GM23248 (cell line): ENCODE data around the gene HDAC4.

Experiments used
- EZH2 ChIP-seq: fragments of 200-600 bp; sonication (generic); IDR thresholded peaks from 2 replicates; pipeline ENCODE4 v1.6.1; 2018; ENCODE audit warnings: antibody characterized with exemption, mild to moderate bottlenecking; ENCODE audit not compliant: insufficient read depth, poor library complexity, severe bottlenecking
- EZH2phosphoT487 ChIP-seq: fragments of 200-600 bp; sonication (generic); IDR thresholded peaks from 2 replicates; pipeline ENCODE4 v1.6.1; 2018; ENCODE audit warnings: antibody characterized with exemption, moderate library complexity, mild to moderate bottlenecking, low read depth; ENCODE audit not compliant: insufficient read depth

DNA sequence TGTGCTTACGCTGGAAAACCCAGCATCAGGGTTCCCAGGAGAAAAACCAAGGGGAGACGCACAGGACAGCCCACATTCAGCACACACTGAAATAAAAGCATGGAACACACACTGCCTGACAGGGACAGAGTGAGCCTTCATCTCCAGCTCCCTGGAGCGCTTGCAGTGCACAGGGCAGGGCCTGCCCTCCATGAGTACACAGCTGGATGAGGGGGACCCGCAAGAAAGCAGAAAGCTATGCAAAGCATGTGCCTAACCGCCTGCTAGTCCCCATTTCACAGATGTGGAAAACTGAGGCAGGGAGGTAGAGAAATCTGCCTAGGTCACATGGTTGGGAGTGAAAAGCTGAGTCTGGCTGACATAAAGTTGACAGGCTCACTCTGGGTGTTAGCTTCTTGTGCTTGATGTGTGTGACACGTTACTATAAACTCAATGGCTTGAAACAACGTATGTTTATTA lies 187.1 kb downstream of the HDAC4 start:
- TF ChIP-seq EZH2phosphoT487 (no peak), EZH2 (no peak)
